GM18520 (cell line): ENCODE data around the gene RERE.

Experiments
- ATAC-seq: cut with Tn5 transposase; IDR thresholded peaks from one replicate; pipeline ENCODE4 v1.9.1; 2021; ENCODE audit not compliant: unreplicated experiment

Gene RERE

GRCh38 chr1:8589571-8589970 is 227.9 kb downstream of the RERE start:
- ATAC-seq = no peak

DNA sequence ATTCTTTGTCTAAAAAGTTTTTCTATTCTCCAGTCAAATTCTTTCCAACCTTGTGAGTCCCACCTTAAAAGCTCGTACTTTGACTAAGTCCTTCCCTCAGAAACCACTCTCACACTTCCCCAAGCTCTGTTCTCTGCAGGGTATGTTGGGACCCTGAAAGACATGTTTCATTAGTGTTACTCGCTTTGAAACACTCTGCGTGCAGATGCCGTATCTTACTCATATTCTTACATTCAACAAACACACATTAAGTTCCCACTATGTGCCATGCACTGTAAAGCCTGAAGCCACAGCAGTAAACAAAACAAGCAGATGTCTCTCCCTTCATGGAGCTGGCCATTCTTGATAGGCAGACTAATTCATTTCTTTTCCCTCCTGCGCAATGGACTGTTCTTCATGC is 229.7 kb downstream of the RERE start:
- no peak for ATAC-seq

GRCh38 chr1:8586438-8586837 is 231.0 kb downstream of the RERE start:
- no peak for ATAC-seq

GRCh38 chr1:8584316-8584715 is 233.1 kb downstream of the RERE start:
- no peak for ATAC-seq

DNA sequence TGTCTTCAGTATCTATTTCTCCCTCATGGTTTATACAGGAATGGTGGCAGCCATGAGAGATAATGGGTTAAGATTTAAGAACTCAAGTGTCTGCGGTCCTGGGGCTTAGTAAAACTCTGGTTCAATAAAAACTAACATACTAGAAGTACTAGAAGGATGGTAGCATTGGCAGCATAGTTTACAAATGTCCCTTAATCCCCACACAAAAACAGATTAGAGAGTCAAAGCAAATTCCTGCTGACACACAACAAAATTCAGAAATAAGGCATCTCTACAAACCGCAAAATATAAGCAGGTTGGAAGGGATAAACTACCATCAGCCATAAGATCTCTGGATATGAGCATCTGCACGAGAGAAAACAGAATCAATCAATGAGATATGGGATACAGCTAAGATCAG is 234.4 kb downstream of the RERE start:
- no peak for ATAC-seq

DNA sequence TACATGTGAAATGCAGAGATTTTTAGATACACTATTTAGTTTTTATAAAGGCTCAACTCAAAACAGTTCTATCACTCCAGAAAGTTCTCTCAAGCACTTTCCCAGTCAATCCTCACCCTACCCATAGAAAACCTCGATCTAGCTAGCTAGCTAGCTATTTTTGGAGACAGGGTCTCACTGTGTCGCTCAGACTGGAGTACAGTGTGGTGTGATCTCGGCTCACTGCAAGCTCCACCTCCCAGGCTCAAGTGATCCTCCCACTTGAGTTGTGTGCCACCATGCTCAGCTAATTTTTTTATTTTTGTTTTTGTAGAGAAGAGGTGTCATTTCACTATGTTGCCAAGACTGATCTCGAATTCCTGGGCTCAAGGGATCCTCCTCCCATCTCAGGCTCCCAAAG is 236.9 kb downstream of the RERE start:
- ATAC-seq = no peak

DNA sequence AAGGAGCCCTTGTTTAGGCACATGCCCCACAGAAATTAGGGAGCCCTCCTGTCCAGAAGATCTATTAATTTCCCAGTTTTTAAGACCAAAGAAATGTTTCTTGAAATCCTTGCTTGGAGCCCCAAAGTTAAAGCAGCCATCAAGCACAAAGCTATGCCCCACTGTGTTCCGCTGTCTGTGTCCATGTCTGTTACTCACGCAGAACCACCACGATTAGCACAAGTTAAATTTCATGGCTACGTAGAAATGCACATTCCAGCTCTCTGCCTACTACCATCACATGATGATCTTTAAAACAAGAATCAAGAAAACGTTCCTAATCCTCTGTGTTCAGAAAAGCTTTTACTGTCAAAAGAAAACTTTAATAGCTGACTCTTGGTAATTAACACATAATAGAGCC is 238.5 kb downstream of the RERE start:
- no peak for ATAC-seq

- no peak for ATAC-seq
Measured at GRCh38 chr1:8578132-8578877, 239.1 kb downstream of the RERE start.

DNA sequence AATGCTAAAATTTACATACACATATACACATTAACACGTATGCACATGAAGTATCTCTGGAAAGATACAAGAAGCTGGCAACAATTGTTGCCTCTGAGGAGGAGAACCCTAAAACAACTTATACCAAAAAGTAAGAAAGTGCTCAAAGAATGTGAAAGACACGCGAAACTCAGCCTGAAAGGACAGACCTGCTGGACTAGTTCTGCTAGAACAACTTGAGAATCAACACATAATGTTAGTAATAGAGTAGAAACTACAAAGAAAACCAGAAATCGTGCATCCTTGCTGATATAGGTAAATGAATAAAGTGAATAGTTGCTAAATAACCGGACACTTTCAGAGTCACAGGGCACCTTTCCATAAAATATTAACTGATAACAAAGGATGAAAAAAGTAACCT is 242.5 kb downstream of the RERE start:
- ATAC-seq = no peak

- ATAC-seq = no peak
Measured at GRCh38 chr1:8572106-8572505, 245.3 kb downstream of the RERE start.

GRCh38 chr1:8571200-8571984 is 246.0 kb downstream of the RERE start:
- ATAC-seq = no peak

DNA sequence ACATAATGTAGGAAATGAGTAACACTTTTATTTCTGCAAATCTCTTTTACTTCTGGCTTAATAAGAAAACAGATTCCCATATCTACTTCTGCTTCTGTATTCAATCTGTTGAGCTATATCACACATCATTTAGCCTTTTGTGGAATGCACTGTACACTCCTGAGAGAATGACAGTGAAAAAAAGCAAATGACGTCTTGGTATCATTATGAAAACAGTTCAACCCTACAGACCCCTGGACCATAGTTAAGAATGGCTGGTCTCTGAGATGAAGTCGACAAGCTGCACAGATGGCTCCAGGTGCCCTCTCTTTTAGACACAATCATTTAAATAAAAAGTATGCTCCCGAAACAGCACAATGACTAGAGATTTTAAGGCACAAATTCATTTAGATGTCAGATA is 247.0 kb downstream of the RERE start:
- ATAC-seq = no peak

GRCh38 chr1:8569242-8569641 is 248.2 kb downstream of the RERE start:
- no peak for ATAC-seq

GRCh38 chr1:8568837-8569236 is 248.6 kb downstream of the RERE start:
- no peak for ATAC-seq

GRCh38 chr1:8567146-8567545 is 250.3 kb downstream of the RERE start:
- ATAC-seq = no peak

- no peak for ATAC-seq
Measured at GRCh38 chr1:8565802-8566201, 251.6 kb downstream of the RERE start.

- no peak for ATAC-seq
Measured at GRCh38 chr1:8563944-8564537, 253.4 kb downstream of the RERE start.

GRCh38 chr1:8562881-8563865 is 254.3 kb downstream of the RERE start:
- ATAC-seq = no peak

DNA sequence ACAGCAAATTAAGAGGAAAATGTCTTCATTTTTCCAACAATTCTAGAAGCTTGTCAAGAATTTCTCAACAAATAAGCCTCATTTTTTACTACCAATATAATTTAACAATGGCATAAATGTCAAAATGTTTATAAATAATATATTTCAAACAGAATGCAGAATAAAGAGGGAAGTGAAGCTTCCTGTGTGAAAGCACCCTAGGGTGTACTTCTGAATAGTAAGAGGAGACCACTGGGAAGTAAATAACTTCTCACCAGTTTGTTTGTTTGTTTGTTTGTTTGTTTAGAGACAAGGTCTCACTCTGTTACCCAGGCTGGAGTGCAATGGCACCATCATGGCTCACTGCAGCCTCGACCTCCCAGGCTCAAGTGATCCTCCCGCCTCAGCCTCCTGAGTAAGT is 255.2 kb downstream of the RERE start:
- no peak for ATAC-seq

DNA sequence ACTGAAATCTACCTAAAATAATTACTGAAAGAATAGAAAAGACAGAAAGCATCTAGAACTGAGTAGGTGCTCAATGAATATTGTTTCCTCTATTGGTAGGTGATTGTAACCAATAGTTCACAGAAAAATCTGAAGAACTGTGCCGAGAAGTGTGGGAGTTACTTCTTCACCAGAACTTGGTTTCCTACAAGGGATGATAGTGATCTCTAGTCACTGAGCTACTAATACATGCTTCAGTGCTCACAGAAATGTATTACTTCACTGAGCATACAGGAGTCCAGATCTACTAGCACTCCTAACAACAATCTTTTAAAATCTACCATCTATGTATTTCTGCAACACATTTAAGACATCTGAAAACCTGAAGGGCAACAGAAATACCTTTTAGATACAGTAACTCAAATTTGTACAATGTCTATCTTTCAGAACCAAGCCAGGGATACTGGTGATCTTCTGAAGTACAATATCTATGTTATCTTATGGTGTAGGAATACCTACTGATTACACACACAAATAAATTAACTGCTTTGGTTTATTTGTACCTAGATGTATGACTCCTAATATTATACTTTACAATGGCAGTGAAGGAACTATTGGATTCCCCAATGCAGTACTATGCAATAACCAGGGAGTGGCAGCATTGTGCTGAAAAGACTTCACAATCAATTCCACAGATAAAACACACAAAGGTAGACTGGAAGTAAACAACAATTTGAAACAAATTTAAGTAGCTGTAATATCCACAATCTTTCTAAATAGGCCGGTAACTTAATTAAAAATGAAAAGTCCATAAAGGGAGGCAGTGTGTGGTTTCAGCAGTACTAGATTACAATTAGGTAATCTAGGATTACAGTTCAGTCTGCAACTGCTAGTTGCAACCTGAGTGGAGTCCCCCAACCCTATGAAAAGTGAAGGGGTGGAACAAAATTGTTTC is 256.6 kb downstream of the RERE start:
- peak; percentile 50 for ATAC-seq
